PC-9 (cell line): Measurements from ENCODE around the gene MYO16.

Source experiments
- EZH2 ChIP-seq: fragments of 200-600 bp; sonication (generic); IDR thresholded peaks from 2 replicates; pipeline ENCODE4 v1.8.0; 2017; ENCODE audit warnings: antibody characterized with exemption, low read depth
- TF ChIP-seq, protein P1 (sequence below): fragments of 200-600 bp; sonication (generic); conservative IDR thresholded peaks from 2 replicates; pipeline ENCODE4 v1.6.1; 2017; ENCODE audit warnings: mixed run types, antibody characterized with exemption, mild to moderate bottlenecking, moderate library complexity

- TF ChIP-seq, protein P1, sequence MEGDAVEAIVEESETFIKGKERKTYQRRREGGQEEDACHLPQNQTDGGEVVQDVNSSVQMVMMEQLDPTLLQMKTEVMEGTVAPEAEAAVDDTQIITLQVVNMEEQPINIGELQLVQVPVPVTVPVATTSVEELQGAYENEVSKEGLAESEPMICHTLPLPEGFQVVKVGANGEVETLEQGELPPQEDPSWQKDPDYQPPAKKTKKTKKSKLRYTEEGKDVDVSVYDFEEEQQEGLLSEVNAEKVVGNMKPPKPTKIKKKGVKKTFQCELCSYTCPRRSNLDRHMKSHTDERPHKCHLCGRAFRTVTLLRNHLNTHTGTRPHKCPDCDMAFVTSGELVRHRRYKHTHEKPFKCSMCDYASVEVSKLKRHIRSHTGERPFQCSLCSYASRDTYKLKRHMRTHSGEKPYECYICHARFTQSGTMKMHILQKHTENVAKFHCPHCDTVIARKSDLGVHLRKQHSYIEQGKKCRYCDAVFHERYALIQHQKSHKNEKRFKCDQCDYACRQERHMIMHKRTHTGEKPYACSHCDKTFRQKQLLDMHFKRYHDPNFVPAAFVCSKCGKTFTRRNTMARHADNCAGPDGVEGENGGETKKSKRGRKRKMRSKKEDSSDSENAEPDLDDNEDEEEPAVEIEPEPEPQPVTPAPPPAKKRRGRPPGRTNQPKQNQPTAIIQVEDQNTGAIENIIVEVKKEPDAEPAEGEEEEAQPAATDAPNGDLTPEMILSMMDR, result no peak
- no peak for TF ChIP-seq EZH2
Measured at GRCh38 chr13:108967371-108967770, 338.0 kb downstream of the MYO16 start.
